GM20000 (cell line): Measurements from ENCODE around the gene TFF3.

Experiments
- DNase-seq: peaks from one replicate; pipeline ENCODE4 v3.0.0; 2012; ENCODE audit warnings: low spot score
- TF ChIP-seq, protein P1 (sequence below): IDR thresholded peaks from 2 replicates; pipeline ENCODE4 v1.5.1; 2012; ENCODE audit warnings: mild to moderate bottlenecking, control low read depth; ENCODE audit errors: extremely low read depth, missing control alignments

The TFF3 gene

DNA sequence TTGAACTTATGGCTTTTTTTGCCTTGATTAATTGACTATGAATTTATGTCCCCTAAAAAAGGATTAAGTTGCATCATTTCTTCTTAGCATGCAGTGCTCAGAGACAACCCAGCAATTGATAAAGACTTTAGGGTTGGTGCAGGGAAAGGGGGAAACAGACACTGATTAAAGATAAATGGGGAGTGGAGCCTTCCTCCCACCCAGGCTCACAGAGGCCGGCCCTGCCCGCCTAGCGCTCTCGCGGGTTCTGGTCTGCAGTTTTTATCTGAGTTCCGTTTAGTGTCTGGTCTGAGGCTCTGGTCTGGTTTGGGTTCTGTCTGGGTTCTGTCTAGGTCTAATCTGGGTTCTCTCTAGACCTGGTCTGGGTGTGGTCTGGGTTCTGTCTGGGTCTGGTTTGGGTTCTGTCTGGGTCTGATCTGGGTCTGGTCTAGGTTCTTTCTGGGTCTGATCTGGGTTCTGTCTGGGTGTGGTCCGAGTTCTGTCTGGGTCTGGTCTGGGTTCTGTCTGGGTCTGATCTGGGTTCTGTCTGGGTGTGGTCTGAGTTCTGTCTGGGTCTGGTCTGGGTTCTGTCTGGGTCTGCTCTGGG is 48.1 kb downstream of the TFF3 start:
- no peak for DNase-seq
- TF ChIP-seq, protein P1, sequence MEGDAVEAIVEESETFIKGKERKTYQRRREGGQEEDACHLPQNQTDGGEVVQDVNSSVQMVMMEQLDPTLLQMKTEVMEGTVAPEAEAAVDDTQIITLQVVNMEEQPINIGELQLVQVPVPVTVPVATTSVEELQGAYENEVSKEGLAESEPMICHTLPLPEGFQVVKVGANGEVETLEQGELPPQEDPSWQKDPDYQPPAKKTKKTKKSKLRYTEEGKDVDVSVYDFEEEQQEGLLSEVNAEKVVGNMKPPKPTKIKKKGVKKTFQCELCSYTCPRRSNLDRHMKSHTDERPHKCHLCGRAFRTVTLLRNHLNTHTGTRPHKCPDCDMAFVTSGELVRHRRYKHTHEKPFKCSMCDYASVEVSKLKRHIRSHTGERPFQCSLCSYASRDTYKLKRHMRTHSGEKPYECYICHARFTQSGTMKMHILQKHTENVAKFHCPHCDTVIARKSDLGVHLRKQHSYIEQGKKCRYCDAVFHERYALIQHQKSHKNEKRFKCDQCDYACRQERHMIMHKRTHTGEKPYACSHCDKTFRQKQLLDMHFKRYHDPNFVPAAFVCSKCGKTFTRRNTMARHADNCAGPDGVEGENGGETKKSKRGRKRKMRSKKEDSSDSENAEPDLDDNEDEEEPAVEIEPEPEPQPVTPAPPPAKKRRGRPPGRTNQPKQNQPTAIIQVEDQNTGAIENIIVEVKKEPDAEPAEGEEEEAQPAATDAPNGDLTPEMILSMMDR: no peak

DNA sequence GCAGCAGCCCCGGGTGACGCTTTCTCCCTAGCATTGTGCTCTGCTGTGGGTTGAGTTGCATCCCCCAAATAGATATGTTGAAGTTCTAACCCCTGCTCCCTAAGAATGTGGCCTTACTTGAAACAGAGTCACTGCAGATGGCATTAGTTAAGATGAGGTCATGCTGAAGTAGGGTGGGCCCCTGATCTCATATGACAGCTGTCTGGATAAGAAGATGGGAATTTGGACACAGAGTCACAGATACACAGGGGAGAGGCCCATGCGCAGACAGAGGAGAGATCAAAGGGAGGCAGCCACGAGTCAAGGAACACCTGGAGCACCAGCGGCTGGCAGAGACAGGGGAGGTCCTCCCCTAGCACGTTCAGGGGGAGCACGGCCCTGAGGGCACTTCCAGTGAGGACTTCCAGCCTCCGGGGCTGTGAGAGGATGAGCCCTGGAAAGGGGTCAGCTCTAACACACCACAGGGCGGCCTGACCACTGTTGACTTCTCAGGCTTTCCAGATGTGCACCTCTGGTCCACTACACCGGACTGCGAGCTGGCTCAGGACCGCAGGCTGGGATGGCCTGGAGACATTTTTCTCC is 49.9 kb downstream of the TFF3 start:
- TF ChIP-seq, protein P1: no peak
- no peak for DNase-seq

- TF ChIP-seq, protein P1: no peak
- DNase-seq: no peak
These were observed 50.7 kb downstream of the TFF3 start for GRCh38 chr21:42264245-42265195.

DNA sequence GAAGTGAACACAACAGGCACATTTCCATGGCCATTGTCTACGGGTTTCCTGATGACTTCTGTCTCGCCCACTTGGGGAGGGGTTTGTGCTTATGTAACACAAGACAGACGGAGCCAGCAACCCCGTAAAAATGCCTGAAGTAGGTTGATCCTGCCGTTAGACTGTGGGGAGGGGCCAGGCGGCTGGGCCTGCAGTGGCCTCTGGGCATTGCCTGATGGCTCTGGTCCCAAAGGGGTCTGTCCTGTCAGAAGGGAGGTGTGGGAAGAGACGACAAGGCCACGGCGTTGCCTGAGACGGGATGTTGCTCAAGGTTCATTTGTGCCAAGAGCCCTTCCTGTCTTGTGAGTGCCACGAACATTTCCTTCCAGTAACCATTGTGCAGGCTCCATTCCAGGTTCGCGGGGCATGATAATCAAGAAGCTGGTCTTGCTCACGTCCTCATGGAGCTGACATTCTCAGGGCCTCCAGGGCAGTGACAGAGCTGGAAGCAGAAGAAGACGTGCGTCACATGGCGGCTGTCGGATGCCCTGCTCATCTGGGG is 51.5 kb downstream of the TFF3 start:
- TF ChIP-seq, protein P1: no peak

DNA sequence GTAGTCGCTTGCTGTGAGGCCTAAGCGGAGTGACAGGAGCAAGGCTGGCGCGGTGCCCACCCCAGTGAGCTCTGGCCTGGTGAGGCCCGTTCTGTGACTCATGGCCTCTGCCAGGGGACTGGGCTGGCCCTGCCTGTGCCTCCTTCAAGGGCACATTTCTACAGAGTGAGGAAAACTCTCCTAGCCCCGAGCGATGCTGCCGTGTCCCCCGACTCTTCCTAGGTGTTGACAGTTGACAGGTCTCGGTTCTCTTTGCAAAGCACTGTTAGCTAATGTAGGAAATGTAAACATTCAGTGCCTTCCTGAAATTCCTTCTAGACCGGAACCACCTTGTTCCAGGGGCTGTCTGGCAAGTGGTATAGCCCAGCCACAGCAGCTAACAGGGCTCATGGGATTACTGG is 52.4 kb downstream of the TFF3 start:
- TF ChIP-seq, protein P1: no peak
- no peak for DNase-seq

More for the DNA sequence above, 51.5 kb downstream of the TFF3 start:
- DNase-seq: no peak

DNA sequence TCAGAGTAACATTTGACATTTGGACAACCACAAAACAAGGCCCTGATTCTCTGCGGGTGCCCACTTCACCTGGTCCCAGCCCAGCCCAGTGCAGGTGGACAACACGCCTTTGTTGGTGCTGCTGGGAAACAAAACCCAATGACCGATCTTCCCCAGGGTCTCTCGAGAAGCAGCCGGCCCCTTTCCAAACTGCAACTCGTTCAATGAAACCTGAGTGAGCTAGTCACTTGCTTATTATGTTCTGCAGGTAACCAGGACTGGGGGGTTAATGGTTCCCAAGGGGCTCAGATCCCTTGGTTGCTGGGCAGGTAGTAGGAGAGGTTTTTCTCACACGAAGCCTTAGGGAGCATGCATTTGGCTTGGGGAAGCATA is 53.4 kb downstream of the TFF3 start:
- TF ChIP-seq, protein P1: no peak
- DNase-seq: no peak
